ENCODE measurements around the gene PAQR3.

The PAQR3 gene, protein sequence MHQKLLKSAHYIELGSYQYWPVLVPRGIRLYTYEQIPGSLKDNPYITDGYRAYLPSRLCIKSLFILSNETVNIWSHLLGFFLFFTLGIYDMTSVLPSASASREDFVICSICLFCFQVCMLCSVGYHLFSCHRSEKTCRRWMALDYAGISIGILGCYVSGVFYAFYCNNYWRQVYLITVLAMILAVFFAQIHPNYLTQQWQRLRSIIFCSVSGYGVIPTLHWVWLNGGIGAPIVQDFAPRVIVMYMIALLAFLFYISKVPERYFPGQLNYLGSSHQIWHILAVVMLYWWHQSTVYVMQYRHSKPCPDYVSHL

DNA sequence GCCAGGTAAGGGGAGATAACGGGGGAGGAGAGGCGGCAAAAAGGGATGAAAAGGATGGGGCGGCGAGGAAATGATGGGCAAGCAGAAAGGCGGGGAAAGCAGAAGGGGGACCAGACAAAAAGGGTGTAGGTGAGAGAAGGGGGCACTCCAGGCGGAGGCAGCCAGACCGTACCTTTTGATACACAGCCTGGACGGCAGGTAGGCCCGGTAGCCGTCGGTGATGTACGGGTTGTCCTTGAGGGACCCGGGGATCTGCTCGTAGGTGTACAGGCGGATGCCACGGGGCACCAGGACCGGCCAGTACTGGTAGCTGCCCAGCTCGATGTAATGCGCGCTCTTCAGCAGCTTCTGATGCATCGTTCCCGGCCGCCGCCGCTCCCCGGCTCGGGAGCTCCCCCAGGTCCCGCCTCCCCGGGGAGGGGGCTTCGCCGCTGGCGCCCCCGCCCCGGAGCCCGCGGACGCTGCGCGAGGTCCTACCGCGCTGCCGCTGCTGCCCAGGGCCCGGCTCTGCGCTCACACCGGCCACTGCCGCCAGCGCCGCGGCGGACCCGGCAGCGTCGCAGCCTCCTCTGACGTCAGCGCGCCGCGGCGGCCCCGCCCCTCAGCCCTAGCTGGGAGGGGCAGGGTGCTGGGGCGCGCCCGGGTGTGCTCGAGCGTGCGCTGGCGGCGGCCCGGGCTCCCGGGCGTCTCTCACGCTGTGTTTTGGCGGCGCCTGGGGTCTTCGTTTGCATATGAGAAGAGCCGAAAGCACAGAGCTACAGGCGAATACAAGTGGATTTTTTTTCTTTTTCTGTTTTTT, at the start of gene PAQR3:
TSS of gene PAQR3 (minus strand) at position 571 of the 799 bp plus-strand sequence. CDS start at position 357, 214 bp downstream.
- peak; percentile 72 to 84 for DNase-seq

DNA sequence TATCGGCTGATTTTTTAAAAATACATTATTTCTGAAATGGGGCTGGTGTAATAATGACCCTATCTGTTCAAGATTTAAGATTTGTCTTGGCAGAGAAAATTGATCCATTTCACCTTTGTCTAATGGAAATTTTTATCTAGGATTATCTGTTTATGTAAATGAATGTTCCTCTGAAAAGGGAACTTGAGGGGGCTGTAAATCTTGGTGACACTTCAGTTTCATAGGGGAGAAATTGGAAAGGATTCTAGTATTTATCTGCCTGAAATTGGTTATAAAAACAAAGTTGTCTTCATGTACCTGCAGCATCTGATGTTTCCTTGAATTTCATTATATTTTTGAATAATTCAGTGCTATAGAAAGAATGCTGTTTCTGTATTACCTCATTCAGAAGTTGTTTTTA, 48.4 kb upstream of the PAQR3 start:
- no peak for DNase-seq

DNA sequence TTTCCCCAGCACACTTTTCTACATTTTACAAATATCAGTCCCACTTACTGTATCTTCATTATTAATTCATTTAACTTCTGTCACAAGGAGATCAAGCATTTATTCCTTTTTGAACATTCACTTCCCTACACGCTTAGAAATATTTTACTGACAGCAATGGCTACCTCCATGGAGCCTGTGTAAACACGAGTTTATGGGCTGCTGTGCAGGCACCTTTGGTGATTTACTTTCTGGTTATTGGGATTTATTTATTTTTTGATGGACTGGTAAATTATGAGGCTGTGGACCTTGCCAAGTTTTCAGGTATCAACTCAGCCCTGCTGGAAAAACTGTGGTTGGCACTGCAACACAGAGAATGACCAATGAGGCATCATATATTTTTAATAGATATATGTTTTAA, 45.4 kb upstream of the PAQR3 start:
- no peak for DNase-seq

DNA sequence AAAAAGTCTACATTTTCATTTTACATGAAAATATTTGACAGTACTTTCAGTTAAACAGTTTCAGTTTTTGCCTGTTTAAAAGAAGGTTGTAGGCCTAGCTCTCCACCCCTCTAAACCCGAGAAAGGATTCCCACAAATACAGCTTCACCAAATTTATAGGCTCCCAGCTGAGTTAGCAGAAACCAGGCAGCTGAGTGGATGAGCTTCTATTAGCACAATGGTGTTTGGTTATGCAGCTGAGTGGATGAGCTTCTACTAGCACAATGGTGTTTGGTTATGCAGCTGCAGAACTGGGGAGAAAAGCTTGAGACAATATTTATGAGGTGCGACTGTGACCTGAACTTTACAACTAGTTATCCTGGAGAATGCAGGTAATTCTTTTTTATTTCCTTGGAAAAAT, 36.6 kb upstream of the PAQR3 start:
- no peak for DNase-seq

DNA sequence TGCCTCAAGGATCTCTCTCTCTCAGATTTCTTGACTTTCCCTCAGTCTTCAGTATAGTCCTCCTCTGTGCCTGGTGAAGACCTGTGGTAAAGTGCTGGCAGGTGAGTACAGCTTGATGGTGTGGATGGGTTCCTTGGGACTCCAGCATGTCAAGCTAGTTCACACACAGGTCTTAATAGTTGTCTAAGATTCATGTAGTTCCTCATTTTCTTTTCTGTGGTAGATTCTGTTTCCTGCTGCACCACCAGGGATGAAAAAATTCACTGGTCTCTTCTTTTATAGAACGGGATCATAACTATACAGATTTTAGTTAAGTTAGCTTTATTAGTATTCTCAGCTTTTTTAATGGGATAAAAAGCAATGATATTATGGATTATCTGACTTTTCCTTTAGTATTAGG, 32.5 kb upstream of the PAQR3 start:
- no peak for DNase-seq

DNA sequence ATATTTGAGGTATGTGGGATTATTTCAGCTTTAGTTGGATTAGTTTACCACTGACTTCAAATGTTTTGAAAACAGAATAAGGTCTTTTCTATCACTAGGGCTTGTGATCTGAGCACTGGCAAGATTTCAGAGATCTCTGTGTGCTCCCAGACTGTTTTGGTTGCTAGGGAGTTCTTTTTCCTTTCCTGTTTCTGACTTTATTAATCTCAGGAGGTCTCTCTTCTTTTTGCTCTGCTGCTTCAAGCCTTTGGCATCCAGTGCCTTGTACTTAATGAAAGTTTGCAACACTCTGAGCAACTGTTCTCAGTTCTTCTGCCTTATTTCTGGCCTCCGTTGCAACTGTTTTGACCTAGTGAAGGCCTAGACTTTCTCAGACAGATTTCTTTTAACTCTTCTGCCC, 32.1 kb upstream of the PAQR3 start:
- no peak for DNase-seq

DNA sequence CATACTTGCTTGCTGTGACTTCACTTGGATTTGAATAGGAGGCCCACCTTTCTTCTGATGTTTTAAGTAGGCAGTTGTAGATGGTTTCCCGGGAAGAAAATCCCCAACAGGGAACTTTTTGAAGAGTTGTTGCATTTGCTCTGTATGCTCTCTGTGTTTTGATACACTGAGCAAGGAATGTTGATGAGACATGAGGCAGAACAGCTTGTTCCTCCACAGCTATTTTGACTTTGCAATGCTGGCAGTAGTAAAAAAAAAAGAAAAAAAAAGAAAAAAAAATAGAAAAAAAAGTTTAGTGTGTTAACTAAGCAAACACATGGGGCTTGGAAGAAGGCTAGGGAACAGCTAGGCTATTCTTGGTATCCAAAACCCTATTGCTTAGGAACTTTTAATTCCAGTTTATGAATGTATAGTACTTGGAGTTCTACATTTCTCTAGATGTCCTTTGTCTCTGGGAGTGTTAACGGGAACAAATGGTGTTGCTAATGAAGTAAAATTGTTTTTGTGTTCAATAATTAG, 23.4 kb upstream of the PAQR3 start:
- no peak for DNase-seq

DNA sequence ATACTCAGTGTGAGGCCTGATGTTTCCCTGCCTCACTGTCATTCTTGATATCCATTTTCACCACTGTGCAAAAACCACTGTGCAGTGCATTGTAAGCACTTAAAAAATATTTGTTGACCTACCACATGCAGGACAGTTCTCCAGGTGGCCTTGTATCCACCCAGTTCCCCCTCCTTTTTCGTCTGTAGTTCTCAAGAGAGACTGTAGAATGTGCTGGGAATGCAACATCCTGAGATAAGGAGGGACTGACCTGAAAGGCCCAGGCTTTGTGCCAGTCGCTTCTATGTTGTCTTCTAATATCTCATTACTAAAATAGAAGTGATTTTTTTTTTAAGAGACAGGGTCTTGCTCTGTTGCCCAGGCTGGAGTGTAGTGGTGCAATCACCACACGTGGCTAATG, 21.7 kb upstream of the PAQR3 start:
- DNase-seq = no peak

DNA sequence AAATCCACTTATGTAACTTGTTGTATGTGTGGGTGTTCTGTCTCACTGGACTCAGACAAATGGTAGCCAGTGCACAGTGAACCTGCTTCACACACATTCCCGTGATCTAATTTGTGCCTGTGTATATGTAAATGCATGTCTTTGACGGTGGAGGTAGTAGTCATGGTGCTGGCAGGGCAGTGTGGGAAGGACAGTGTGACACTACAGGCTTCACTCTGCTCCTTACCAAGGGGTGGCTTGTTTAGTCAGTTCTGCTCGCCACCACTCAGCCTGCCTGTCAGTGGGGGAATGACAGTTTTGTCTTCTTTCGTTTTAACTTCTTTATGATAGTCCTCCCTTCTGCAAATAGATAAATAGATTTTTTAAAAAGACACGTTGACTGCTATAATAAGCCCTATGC, 17.7 kb upstream of the PAQR3 start:
- no peak for DNase-seq

DNA sequence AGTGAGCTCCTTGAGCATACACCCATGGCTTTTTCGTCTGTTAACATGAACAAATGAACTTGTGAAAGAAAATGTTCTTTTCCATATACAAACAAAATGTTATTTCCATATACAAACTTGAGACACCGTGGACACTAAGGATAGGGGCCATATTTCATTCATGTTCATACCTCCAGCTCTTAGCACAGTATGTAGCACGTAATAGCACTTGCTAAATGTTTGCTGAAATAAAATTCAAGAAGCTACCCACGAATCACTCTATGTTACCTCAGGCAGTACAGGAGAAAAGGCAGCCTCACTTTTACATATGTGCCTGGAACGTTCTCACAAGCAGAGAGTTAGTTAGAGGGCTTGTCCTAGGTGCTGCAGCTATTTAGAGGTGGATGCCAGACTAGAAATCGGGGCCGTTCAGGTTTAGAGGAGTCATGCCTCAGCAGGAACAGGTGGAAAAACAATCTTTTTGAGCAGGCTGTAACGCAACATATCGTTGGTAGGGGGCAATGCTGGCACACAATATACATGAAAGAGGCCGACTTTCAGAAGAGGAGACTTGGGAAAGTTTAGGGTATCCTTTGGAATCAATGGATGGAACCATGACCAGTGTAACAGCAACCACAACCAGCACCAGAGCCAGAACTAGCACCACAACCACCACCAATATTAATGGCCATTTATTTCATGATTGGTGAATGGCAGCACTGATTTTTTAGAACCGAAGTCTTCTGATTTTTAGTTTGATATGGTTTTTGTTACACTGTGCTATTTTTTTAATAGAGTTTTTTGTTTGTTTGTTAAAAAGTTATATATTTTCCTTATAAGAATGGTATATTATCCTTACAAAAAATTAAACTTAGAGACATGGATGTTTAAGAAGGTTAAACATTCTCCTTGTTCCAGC, 14.8 kb upstream of the PAQR3 start:
- DNase-seq = peak; percentile 17 to 42

DNA sequence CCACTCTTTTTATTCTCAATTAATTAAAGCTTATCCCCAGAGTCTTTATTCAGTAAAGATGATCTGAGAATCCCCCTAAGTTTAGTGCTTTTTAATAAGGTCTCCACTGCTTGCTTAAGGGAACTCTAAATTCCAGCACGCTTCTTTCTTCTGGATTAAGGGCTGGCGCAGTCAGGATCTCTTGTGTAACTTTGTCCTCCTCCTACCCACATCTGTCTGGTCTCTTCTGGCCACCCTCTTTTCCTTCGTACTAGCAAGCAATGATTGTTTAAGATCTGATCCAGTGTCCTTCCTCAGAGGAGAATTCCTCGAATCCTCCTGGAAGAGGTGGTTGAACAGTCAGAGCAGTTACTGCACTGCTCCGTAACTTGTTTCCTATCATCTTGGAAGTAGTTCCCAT, 14.0 kb upstream of the PAQR3 start:
- no peak for DNase-seq

DNA sequence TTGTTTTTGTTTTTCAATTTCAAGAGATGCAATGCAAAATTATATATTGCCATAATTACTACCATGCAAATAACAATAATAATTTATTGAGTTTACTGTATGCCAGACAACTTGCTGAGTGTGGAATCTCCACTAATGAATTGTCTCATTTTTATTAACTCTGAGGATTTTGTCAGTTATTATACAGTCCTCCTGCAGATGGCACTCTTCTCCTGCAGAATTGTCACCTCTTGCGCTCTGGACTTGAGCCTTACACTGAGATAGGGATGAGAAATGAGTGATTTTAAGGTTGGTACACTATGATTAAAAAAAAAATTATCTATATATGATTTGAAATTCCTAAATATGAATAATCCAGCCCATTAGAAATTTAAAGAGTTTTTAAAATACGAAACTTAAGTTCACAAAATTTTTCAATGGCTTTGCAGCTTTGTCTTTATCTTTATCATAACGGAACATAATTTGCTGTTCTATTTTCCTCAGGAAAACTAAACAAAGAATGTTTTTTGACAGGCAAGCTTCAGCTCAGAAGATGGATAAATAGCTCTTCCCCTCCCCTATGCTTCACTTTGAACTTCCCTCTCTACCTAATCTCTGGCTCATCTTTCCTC, 12.7 kb upstream of the PAQR3 start:
- peak; percentile 30 to 32 for DNase-seq

DNA sequence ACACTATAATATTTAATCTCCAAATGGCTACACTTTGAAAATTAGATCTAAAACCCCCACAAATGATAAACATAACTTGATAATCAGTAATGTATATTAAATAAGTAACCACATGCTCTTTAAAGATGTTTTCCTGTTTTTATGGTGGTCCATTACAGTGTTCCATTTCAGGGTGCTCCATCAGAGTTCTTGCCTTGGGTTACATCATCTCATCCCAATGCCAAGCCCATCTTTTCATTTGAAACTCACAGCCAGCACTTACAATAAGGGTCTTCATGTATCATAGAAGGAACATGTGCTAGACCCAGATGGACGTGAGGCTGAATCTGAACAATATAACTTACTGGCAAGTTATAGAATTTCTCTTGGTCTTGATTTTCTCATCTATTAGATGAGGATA, 10.5 kb upstream of the PAQR3 start:
- peak in 1 of 2 experiments; percentile 32 for DNase-seq

DNA sequence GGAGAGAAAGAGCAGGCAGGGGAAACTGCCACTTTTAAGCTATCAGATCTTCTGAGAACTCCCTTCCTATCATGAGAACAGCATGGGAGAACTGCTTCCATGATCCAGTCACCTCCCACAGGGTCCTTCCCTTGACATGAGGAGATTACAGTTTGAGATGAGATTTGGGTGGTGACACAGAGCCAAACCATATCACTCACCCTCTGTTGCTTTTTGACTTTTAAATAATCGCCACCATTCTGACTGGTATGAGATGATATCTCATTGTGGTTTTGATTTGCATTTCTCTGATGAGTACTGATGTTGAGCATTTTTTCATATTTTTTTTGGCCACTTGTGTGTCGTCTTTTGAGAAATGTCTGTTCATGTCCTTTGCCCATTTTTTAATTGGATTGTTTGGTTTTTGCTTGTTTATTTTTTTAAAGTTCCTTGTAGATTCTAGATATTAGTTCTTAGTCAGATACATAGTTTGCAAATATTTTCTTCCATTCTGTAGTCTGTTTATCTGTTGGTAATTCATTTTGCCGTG, 6.5 kb upstream of the PAQR3 start:
- DNase-seq = no peak

DNA sequence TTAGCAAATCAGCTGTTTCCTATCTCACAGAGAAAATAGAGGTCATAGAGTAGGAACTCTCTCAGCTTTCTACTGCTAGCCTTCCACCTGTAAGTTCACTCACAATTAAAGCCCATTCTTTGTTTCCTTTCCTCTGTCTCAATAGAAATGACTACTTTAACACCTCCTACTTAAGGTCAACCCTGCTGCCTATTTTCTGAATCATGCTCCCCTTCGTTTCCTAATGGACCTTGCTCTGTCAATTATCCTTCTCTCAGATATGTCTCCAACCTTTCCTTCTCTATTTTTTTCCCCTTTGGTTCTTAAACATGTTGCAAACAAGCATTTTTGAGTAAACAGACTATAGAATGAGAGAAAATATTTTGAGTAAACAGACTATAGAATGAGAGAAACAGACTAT, 5.1 kb upstream of the PAQR3 start:
- DNase-seq = no peak

DNA sequence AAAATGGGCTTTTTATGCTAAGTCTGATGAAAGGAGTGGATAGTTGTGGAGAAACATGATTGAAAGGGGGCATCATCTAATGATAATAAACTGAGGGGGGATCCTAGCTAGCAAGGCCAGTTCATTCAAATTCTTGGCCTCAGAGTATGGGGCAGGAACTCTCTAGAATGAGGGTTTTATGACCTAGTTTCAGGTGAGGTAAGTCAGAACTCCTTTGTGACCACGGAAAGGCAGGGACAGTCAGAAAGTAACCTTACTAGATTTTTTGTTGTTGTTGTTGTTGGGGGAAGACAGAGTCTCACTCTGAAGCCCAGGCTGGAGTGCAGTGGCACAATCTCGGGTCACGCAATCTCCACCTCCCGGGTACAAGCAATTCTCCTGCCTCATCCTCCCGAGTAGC, 1.5 kb upstream of the PAQR3 start:
- no peak for DNase-seq

DNA sequence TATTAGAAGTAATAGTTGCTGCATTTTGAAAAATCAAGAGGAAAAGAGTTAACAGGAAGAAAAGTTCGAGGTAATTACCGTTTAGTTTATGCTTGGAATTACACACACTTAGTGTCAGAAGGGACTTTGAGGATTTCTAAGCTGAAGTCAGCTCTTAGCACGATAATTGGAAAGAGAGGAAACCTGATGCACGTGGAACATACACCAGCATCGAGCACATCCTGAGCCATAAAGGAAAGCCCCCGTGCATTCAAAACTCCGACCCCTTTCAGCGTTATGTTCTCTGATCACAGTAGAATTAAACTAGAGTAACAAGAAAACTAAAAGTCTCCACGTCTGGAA, 400 bp upstream of the PAQR3 start:
- no peak for DNase-seq

DNA sequence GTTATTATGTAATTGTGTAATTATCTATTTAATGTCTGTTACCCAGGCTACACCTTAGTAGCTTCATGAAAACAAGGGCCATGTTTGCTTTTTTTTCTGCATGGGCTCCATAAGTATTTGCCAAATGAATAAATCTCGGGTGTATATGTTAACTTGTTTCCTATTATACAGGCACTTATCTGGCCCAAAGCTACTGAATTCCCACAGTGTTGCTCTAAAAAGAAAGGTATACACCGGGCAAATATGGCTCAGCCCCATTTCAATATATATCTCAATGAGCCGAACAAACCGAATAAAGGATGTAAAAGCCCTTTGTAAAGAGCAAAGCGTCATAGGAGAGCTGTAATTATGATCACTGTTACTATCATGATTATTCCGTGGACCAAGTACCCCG, 767 bp downstream of the PAQR3 start:
- peak in 1 of 2 experiments; percentile 10 for DNase-seq

DNA sequence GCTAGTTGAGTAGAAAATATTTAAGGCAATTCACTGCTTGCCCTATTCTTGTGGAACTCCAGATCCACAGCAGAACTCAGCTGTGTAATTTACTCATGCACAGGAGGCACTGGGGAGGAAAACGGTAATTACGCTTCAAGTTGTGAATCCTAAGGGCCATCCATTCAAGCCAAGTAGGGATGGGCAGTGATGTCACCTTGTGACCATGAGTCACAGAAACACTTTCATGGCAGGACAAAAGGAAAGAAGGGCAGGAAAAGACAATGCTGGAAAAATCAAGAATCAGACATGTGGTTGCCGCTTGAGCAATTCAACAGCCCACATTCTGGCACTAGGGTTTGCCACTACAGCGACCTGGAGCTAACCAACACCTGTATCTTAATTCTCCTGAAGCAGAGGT, 1.4 kb downstream of the PAQR3 start:
- DNase-seq = no peak

DNA sequence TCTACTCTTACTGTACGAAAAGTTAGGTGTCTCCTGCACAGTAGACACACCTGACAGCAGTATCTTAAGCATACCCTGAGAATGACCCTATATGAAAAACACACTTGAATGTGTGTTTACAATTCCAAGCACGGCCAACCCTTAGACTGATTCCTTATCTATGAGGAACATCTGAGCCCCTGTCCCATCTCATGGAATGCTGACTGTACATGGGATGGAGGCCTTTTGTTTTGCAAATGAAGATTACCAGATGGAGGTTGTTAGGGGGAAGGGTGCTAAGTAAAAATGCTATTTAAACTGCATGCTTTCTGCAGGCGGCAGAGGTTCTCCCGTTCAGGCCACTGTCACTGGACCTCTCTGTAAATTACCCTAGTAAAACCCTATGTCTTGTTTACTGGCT, 2.2 kb downstream of the PAQR3 start:
- no peak for DNase-seq

DNA sequence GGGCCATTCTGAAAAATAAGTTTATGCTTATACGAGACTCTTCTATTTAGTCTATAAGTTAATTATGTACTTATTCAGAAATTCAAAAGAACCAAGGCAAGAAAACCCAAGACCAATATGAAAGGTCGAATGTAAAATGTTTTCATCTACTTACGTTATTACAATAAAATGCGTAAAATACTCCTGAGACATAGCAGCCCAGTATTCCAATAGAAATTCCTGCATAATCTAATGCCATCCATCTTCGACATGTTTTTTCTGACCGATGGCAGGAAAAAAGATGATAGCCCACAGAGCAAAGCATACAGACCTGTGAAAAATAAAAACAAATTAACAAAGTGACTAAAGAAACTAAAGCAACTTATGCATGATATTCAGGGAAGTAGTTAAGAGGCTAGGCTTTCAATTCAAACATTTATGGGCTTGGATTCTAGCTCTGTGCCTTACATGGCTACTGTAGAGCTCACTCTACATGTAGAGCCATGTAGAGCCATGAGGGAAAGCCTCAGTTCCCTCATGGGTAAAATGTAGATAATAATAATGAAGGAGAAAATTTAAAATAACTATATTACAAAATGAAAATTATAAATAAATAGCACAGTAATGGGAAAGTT, 9.1 kb downstream of the PAQR3 start:
- DNase-seq = no peak

DNA sequence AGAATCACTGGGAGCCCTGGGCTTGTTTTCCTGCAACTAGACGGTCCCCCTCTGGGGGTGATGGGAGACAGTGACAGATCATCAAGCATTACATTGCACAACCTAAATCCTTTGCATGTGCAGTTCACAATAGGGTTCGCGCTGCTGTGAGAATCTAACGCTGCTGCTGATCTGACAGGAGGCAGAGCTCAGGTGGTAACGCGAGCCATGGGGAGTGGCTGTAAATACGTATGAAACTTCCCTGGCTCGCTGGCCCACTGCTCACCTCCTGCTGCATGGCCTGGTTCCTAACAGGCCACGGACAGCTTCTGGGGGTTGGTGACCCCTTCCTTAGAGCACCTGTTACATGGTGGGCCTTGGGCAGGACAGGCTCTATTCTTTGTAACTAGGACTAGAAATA, 10.4 kb downstream of the PAQR3 start:
- DNase-seq = no peak
